Esophagus muscularis mucosa (tissue), 4 donors: ENCODE data around the gene RBM15B. TPM values are rescaled to one million over a fixed set of nuclear protein-coding genes. Genes with fewer than 3 reads are reported as not detected.
"Not testable (repeated sequence)": the region's sequence is repeated elsewhere in the genome, so short reads cannot be mapped to it uniquely, and the experiment has no call there.

Source experiments
- DNase-seq: peaks from one replicate; pipeline ENCODE4 v3.0.0-alpha.2; 2017; ENCODE audit errors: extremely low spot score
- H3K27ac ChIP-seq, 4 donors: fragments of 200-600 bp; sonication (generic); replicated peaks in 1 of 4; 1 replicate in 3 of 4; 2 replicates in 1 of 4; pipeline ENCODE4 v1.5.1; 2016 to 2019; ENCODE audit warnings: mild to moderate bottlenecking in 1 of 4
- H3K27me3 ChIP-seq, 4 donors: fragments of 200-600 bp; sonication (generic); one replicate each; pipeline versions ENCODE4 v1.5.1 to v1.6.0; 2016 to 2019
- H3K36me3 ChIP-seq, 4 donors: fragments of 200-600 bp; sonication (generic); one replicate each; pipeline ENCODE4 v1.5.1; 2016 to 2019
- H3K4me1 ChIP-seq, 4 donors: fragments of 200-600 bp; sonication (generic); one replicate each; pipeline ENCODE4 v1.5.1; 2016 to 2019
- H3K4me3 ChIP-seq, 4 donors: fragments of 200-600 bp; sonication (generic); 1 replicate in 2 of 4; 2 replicates in 2 of 4; pipeline ENCODE4 v1.5.1; 2016 to 2019; ENCODE audit warnings: mild to moderate bottlenecking in 4 of 4, moderate library complexity in 1 of 4
- H3K9me3 ChIP-seq, 4 donors: fragments of 200-600 bp; sonication (generic); 1 replicate in 3 of 4; 2 replicates in 1 of 4; pipeline ENCODE4 v1.5.1; 2016 to 2019
- CTCF ChIP-seq, 3 experiments: fragments of 200-600 bp in 2 of 3; fragments of 450-650 bp in 1 of 3; sonication (generic) in 2 of 3; IDR thresholded peaks; one replicate each; pipeline ENCODE4 v1.5.1; 2017 to 2019; ENCODE audit warnings: antibody characterized with exemption in 3 of 3, mild to moderate bottlenecking in 2 of 3, moderate library complexity in 1 of 3
- EP300 ChIP-seq: sonication (generic); formaldehyde crosslinking; IDR thresholded peaks from one replicate; pipeline ENCODE4 v1.6.1; 2017; ENCODE audit warnings: antibody characterized with exemption
- POLR2A ChIP-seq: fragments of 450-650 bp; IDR thresholded peaks from one replicate; pipeline ENCODE4 v1.6.1; 2017; ENCODE audit warnings: antibody characterized with exemption, moderate library complexity, mild to moderate bottlenecking, low read depth
- POLR2AphosphoS5 ChIP-seq, 2 donors: sonication (generic); formaldehyde crosslinking; IDR thresholded peaks; one replicate each; pipeline ENCODE4 v1.6.1; 2017; ENCODE audit warnings: antibody characterized with exemption in 2 of 2
- WGBS: methylation state at CpG from one replicate; pipeline ENCODE4 v1.1.5; 2018; 5-methylcytosine and 5-hydroxymethylcytosine counted together
- intact Hi-C: fragments of 100-400 bp; cut with DNase I; formaldehyde crosslinking; loops from one replicate; pipeline ENCODE4 v1.15.1; 2023
- total RNA-seq, 4 donors: library from RNA; depleted of rRNA; stranded (reverse); fragments of >200 nt; gene quantifications; one replicate each; pipeline versions ENCODE4 v1.1.0 to v1.2.1, GENCODE V29; 2016

RBM15B gene
- total RNA-seq, 4 donors from 2014 or later, result 27.8 to 50.5 (median 42.6) TPM

- Histone ChIP-seq H3K36me3 (peaks cover 0 to 63% (median 15%) of the 10 kb centered on the region in 4 donors), H3K27ac (no peak overlapping the region), H3K9me3 (no peaks in the 10 kb centered on the region), H3K4me1 (no peaks in the 10 kb centered on the region), H3K27me3 (no peaks in the 10 kb centered on the region), H3K4me3 (no peak overlapping the region)
- intact Hi-C loops, result no loop called here
- 67% methylated on average over 4 of the region's 4 CpGs for WGBS
- no peak for DNase-seq
- TF ChIP-seq POLR2AphosphoS5 (IDR thresholded peaks at IDR 0.05), result no peak
- TF ChIP-seq CTCF (IDR thresholded peaks at IDR 0.05), result no peak
- TF ChIP-seq EP300, result no peak
- no peak for TF ChIP-seq POLR2A
Observed at GRCh38 chr3:51357856-51358255, 33.2 kb upstream of the RBM15B start.

- H3K4me3 ChIP-seq, result no peak overlapping the region
- TF ChIP-seq EP300 (no peak), POLR2AphosphoS5 (IDR thresholded peaks at IDR 0.05) (no peak), POLR2A (no peak), CTCF (IDR thresholded peaks at IDR 0.05) (no peak)
- intact Hi-C loops, result no loop called here
- no peak overlapping the region for H3K27ac ChIP-seq
- peaks cover 0 to 63% (median 15%) of the 10 kb centered on the region in 4 donors for H3K36me3 ChIP-seq
- no peaks in the 10 kb centered on the region for H3K27me3 ChIP-seq
- DNase-seq, result no peak
- 93% methylated on average over 3 of the region's 3 CpGs for WGBS
- no peaks in the 10 kb centered on the region for H3K4me1 ChIP-seq
- no peaks in the 10 kb centered on the region for H3K9me3 ChIP-seq
Observed at GRCh38 chr3:51358981-51359380, 32.1 kb upstream of the RBM15B start.

GRCh38 chr3:51360806-51361205 is 30.3 kb upstream of the RBM15B start:
- no peak overlapping the region for H3K4me3 ChIP-seq
- no peaks in the 10 kb centered on the region for H3K27me3 ChIP-seq
- peaks cover 0 to 52% (median 15%) of the 10 kb centered on the region in 4 donors for H3K36me3 ChIP-seq
- TF ChIP-seq CTCF (IDR thresholded peaks at IDR 0.05) (no peak), EP300 (no peak), POLR2A (no peak), POLR2AphosphoS5 (IDR thresholded peaks at IDR 0.05) (no peak)
- 92% methylated on average over 3 of the region's 3 CpGs for WGBS
- no peak overlapping the region for H3K27ac ChIP-seq
- intact Hi-C loops, result no loop called here
- H3K9me3 ChIP-seq, result no peaks in the 10 kb centered on the region
- DNase-seq, result no peak
- no peaks in the 10 kb centered on the region for H3K4me1 ChIP-seq

- no peak overlapping the region for H3K4me3 ChIP-seq
- no peaks in the 10 kb centered on the region for H3K9me3 ChIP-seq
- no peaks in the 10 kb centered on the region for H3K4me1 ChIP-seq
- intact Hi-C loops, result no loop called here
- H3K27me3 ChIP-seq, result no peaks in the 10 kb centered on the region
- no peak for DNase-seq
- WGBS, result 89% methylated on average over 6 of the region's 6 CpGs
- no peak for TF ChIP-seq POLR2AphosphoS5 (IDR thresholded peaks at IDR 0.05)
- H3K36me3 ChIP-seq, result peaks cover 0 to 43% (median 15%) of the 10 kb centered on the region in 4 donors
- H3K27ac ChIP-seq, result no peak overlapping the region
Observed at GRCh38 chr3:51361746-51362145, 29.3 kb upstream of the RBM15B start.

GRCh38 chr3:51362476-51362875 is 28.6 kb upstream of the RBM15B start:
- intact Hi-C loops, result no loop called here
- DNase-seq, result no peak
- Histone ChIP-seq H3K4me3 (no peak overlapping the region), H3K9me3 (no peaks in the 10 kb centered on the region), H3K4me1 (no peaks in the 10 kb centered on the region), H3K36me3 (peaks cover 0 to 36% (median 12%) of the 10 kb centered on the region in 4 donors), H3K27ac (no peak overlapping the region), H3K27me3 (no peaks in the 10 kb centered on the region)
- WGBS, result 91% methylated on average over 9 of the region's 9 CpGs
- TF ChIP-seq POLR2A, result no peak
- TF ChIP-seq EP300, result no peak
- no peak for TF ChIP-seq CTCF (IDR thresholded peaks at IDR 0.05)
- no peak for TF ChIP-seq POLR2AphosphoS5 (IDR thresholded peaks at IDR 0.05)

GRCh38 chr3:51368276-51368675 is 22.8 kb upstream of the RBM15B start:
- WGBS, result 94% methylated on average over 5 of the region's 8 CpGs
- H3K36me3 ChIP-seq, DNase-seq, H3K27ac ChIP-seq, H3K27me3 ChIP-seq, H3K9me3 ChIP-seq, H3K4me3 ChIP-seq, H3K4me1 ChIP-seq: not testable (repeated sequence)
- intact Hi-C loops, result loop anchor here (5.0 kb wide), 1 partner anchor 401 kb away; no protein-coding TSS in a partner anchor
